GM18502 (cell line): Measurements from ENCODE around the gene PEX19.
A peak's percentile ranks its signal among the peaks of the same experiment; 100 is the strongest.

Experiments
- ATAC-seq: cut with Tn5 transposase; IDR thresholded peaks from one replicate; pipeline ENCODE4 v1.9.1; 2021; ENCODE audit warnings: mild to moderate bottlenecking; ENCODE audit not compliant: unreplicated experiment, poor library complexity

PEX19 gene

GRCh38 chr1:160282807-160283206, 2.1 kb downstream of the PEX19 start:
- no peak for ATAC-seq

DNA sequence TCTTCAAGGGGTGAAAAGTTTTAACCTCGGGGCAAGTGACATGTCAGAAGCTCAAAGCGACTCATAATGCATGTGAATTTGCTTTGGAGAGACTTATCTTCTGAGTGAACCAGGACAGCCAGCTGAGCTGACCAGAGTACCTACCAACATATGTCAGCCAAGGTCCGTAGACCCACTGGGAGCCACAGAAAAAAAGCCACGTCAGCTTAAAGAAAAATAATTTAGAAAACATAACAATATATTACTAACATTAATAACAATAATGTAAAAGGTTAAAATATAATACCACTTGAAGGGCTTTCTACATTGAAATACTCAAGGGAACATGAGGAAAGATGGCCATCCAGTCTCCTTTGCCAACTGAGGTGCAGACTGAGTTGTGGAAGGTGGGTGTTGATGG, 6.9 kb downstream of the PEX19 start:
- ATAC-seq = no peak

- no peak for ATAC-seq
These were observed 7.6 kb downstream of the PEX19 start for GRCh38 chr1:160277330-160277729.

- no peak for ATAC-seq
These were observed 13.9 kb downstream of the PEX19 start for GRCh38 chr1:160271025-160271424.

DNA sequence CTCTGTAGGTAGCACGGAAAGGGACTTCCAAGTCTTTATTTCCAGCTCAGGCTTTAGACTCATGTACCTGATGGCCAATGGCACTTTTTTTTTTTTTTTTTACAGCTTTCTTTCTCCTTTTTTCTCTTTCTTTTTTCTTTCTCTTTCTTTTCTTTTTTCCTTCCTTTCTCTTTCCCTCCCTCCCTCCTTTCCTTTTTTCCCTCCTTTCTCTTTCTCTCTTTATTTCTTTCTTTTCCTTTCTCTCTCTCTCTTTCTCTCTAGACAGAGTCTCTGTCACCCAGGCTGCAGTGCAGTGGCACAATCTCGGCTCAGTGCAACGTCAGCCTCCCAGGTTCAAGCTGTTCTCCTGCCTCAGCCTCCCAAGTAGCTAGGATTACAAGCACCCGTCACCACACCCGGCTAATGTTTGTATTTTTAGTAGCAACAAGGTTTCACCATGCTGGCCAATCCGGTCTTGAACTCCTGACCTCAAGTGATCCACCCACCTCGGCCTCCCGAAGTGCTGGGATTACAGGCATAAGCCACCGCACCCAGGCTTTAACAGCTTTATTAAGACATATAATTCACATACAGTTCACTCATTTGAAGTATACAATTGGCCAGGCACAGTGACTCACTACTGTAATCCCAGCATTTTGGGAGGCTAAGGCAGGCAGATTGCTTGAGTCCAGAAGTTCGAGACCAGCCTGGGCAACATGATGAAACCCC, 17.5 kb downstream of the PEX19 start:
- ATAC-seq = no peak

DNA sequence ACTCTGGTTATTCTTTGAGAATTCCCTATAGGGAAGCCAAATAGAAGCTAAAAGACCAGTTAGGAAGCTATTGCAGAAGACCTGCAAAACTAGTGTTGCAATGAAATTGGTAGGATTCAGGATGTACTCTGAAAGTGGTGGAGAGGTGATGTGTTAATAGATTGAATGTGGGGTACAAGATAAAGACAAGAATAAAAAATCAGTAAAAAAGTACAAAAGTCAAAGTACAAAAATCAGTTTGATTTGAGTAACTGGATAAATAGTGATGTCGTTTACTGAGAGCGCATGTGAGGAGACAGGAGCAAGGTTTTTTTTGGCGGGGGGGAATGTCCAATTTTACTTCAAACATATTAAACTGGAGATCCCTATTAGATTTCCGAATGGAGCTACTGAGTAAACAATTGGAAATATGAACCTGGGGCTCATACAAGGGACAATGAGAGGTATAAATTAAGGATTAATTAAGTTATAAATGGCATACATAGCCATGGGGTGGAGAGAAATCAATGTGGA, 20.1 kb downstream of the PEX19 start:
- no peak for ATAC-seq

DNA sequence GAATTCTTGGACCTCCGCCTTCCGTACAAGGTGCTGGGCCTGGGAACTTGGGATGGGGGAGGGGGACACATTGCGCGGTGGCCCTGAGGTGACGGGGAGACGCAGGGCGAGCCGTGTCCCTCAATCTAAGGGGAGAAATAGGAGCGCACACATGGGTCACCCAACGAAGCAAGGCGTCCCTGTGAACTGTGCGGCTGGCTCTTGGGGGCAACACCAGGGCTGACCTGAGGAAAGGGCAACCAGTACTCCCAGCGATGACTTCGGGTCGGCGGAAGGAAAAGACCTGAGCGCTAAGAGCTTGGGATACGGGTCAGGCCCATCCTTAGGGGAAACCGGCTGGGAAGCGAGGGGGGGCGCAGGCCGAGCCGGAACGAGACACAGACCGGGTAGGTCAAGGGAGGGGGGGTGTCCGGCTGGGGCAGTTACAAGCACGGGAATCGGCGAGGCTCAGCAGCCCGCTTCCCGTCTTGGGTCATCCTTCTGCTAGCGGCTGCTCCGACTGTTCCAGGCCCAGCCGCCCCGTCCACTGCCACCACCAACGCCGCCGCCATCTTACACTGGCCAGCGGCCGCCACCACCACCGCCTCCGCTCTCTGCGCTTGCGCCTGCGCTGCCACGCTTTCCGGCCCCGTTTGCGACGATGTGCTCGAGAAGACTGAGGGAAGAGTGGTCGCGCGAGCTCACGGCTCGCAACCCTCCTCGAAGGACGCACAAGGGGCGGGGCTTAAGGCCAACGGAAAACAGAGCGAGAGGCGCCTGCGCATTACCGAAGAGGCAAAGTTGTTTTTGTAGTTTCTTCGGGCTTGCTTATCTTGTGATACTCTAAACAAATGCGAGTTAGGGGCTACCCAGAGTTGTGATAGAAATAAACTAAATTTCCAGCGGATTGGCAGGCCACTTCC, 22.8 kb downstream of the PEX19 start, which contains the start of gene DCAF8:
Gene DCAF8, minus strand, starts transcription at position 657 of the 902 bp plus-strand sequence. CDS start 18,541 bp downstream, outside the sequence.
- ATAC-seq = peak; percentile 76

- peak; percentile 39 for ATAC-seq
These were observed 23.4 kb downstream of the PEX19 start for GRCh38 chr1:160261556-160261892.

- no peak for ATAC-seq
These were observed 24.2 kb downstream of the PEX19 start for GRCh38 chr1:160260406-160261382.

DNA sequence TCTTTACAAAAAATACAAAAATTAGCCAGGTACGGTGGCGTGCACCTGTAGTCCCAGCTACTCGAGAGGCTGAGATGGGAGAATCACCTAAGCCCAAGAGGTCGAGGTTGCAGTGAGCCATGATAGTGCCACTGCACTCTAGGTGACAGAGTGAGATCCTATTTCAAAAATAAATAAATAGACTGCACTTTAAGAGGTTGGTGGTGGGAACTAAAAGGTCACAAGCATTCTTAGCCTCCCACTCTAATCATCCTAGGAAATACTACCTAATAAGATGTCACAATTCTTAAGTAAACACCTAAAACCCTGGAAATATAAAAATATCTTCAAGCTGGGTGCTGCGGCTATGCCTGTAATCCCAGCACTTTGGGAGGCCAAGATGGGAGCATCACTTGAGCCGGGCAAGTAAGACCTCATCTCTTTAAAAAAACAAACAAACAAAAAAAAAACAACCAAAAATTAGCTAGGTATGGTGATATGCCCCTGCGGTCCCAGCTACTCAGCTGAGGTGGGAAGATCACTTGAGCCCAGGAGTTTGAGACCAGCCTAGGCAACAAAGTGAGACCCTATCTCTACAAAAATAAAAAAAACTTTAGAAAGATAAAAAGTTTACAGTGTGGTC, 26.6 kb downstream of the PEX19 start:
- ATAC-seq = no peak

GRCh38 chr1:160257411-160258015, 27.4 kb downstream of the PEX19 start:
- no peak for ATAC-seq

- ATAC-seq = no peak
These were observed 28.4 kb downstream of the PEX19 start for GRCh38 chr1:160256396-160257046.

DNA sequence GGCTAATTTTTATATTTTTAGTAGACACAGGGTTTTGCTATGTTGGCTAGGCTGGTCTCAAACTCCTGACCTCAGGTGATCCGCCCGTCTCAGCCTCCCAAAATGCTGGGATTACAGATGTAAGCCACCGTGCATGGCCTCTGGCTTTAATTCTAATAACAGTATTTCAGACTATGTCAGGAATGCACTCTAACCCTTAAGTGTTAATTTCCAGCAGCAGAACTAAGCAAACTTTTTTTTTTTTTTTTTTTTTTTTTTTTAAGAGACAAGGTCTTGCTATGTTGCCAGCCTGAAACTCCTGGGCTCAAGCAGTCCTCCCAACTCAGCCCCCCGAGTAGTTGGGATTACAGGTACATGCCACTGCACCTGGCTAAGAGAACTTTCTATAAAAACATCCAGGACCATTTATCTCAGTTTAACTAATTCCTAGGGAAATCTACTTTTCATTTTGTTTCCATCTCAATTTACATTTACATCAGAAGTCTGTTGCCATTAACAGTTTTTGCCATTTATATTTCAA, 29.1 kb downstream of the PEX19 start:
- ATAC-seq = no peak

DNA sequence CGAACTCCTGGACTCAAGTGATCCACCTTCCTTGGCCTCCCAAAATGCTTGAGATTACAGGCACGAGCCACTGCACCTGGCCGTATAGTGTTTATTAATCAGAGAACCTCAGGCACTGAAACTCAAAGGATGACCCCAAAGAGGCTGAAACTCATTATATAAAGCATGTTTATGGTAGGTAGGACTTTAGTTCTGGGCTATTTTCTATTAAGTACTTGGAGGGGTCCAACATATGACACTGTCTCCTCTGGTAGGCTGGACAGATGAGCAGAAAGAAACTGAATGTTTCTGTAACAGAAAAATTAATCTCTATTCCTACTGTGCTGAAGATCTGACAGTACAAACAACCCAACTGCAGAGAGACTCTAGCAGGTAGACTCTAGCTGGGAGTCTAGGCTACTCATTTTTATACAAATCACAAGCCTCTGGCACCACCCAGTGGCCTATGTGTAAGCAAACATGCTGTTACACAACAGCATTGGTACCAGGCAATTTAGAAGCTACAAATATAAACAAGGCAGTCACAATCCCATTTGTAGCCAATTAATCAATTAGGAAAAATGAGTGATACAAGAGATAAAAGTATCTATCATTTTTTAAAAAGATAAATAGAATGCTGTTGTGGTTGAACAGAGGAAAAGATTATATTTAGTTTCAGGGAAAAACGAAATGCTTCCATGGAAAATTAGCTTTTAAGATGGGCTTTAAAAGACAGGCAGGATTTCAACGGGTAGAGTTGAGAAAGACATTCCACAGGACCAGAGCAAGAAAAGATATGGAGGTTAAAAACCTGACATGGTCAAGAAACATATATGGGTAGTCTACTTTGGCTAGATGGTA, 33.0 kb downstream of the PEX19 start:
- ATAC-seq = peak; percentile 62

DNA sequence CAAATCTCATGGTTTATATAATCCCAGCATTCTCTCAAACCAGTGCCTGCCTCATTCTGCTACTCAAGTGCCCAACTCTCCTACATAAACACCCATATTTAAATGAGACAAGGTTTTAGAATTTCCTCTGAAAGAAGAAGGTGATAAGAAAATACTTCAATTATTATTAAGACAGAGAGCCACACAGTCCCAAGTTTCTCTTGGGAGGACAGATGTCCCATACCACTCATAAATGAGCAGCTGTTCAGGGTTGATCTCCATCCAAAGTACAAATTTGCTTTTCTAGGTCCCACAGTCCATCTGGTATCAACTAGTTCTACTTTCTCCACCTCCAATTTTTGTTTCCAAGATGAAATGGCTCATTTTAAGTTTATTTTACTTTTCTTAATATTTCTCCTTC, 33.9 kb downstream of the PEX19 start:
- no peak for ATAC-seq

DNA sequence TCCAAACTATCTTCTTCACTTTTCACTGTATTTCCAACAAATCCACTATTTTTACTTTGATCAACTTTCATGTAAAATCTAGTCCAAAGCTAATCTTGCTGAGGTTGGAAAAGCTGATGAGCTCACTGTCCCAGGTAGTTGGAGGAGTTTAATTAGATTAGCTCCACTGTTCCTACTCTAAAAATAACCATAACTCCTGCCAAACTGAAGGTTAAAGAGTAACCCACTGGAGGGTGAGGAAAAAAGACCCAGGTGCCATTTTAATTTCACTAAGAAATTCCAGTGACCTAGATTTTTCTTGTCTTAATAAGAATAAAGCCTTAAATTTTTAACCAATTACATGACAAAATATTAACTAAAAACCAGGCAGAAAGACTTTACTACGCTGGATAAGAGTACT, 37.9 kb downstream of the PEX19 start:
- no peak for ATAC-seq

DNA sequence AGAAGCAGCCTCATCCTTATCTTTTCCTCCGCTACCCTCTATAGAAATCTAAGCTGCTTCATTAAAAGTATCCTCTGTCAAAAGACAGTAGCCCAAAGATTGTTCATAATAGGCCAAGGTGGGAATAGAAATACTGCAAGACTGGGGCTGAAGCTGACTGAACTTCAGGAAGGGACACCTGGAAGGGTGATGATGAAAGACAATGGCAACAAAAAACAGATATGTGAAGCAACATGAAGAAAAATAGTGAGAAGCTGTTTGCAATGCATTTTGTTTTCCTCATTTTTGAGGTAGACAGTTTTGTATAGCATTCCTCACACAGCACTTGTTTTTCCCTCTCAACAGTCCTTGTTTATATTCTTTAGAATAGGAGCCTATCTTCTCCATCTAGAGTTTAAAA, 39.5 kb downstream of the PEX19 start:
- ATAC-seq = no peak

GRCh38 chr1:160244209-160244608, 40.7 kb downstream of the PEX19 start:
- ATAC-seq = no peak
